Duodenal mucosa (tissue), 2 donors: ENCODE measurements around the gene KCNK2.
A peak's percentile ranks its signal among the peaks of the same experiment; 100 is the strongest.

Source experiments
- H3K27ac ChIP-seq: one replicate; pipeline ENCODE4 v1.7.0; 2013; ENCODE audit warnings: low read depth, low read length
- H3K27me3 ChIP-seq, 2 donors: one replicate each; pipeline ENCODE4 v1.7.0; 2013; ENCODE audit warnings: low read length in 2 of 2, control low read depth in 1 of 2; ENCODE audit not compliant: insufficient read depth in 2 of 2, control insufficient read depth in 1 of 2
- H3K36me3 ChIP-seq, 2 donors: one replicate each; pipeline ENCODE4 v1.7.0; 2013; ENCODE audit warnings: low read length in 2 of 2, control low read depth in 1 of 2; ENCODE audit not compliant: insufficient read depth in 2 of 2, control insufficient read depth in 1 of 2
- H3K4me1 ChIP-seq, 2 donors: one replicate each; pipeline ENCODE4 v1.7.0; 2013; ENCODE audit warnings: low read length in 2 of 2, control low read depth in 1 of 2; ENCODE audit not compliant: insufficient read depth in 2 of 2, control insufficient read depth in 1 of 2
- H3K4me3 ChIP-seq, 2 donors: one replicate each; pipeline ENCODE4 v1.7.0; 2013; ENCODE audit warnings: low read length in 2 of 2, low read depth in 1 of 2
- H3K9ac ChIP-seq, 2 donors: one replicate each; pipeline ENCODE4 v1.7.0; 2013; ENCODE audit warnings: low read length in 2 of 2, low read depth in 1 of 2
- H3K9me3 ChIP-seq, 2 donors: one replicate each; pipeline ENCODE4 v1.7.0; 2013; ENCODE audit warnings: low read length in 2 of 2, control low read depth in 1 of 2; ENCODE audit not compliant: control insufficient read depth in 1 of 2

The KCNK2 gene

GRCh38 chr1:215082532-215083382, at the start of gene KCNK2:
TSS of gene KCNK2 (plus strand) at chr1:215082737. CDS start at chr1:215083386, 649 bp downstream.
- no peak within 1 kb of the TSS for H3K27ac ChIP-seq
- no peaks in the 10 kb centered on the region for H3K36me3 ChIP-seq
- peaks cover 16 to 34% of the 10 kb centered on the region in 2 donors for H3K27me3 ChIP-seq
- no peaks in the 10 kb centered on the region for H3K4me1 ChIP-seq
- no peaks in the 10 kb centered on the region for H3K9me3 ChIP-seq
- no peak within 1 kb of the TSS for H3K9ac ChIP-seq
- H3K4me3 ChIP-seq: peak within 1 kb of the TSS; percentile 19 to 21

- no peaks in the 10 kb centered on the region for H3K36me3 ChIP-seq
- no peak overlapping the region for H3K4me3 ChIP-seq
- H3K4me1 ChIP-seq: no peaks in the 10 kb centered on the region
- no peaks in the 10 kb centered on the region for H3K27me3 ChIP-seq
- no peaks in the 10 kb centered on the region for H3K9me3 ChIP-seq
- H3K9ac ChIP-seq: no peak overlapping the region
- no peak overlapping the region for H3K27ac ChIP-seq
Measured at GRCh38 chr1:215032911-215033526, 49.5 kb upstream of the KCNK2 start.

GRCh38 chr1:215040190-215040589, 42.3 kb upstream of the KCNK2 start:
- no peaks in the 10 kb centered on the region for H3K4me1 ChIP-seq
- no peak overlapping the region for H3K9ac ChIP-seq
- H3K27me3 ChIP-seq: no peaks in the 10 kb centered on the region
- H3K27ac ChIP-seq: no peak overlapping the region
- H3K36me3 ChIP-seq: no peaks in the 10 kb centered on the region
- H3K4me3 ChIP-seq: no peak overlapping the region
- H3K9me3 ChIP-seq: no peaks in the 10 kb centered on the region

GRCh38 chr1:215043401-215043800, 39.1 kb upstream of the KCNK2 start:
- Histone ChIP-seq H3K27me3 (no peaks in the 10 kb centered on the region), H3K36me3 (no peaks in the 10 kb centered on the region), H3K9ac (no peak overlapping the region), H3K9me3 (no peaks in the 10 kb centered on the region), H3K27ac (no peak overlapping the region), H3K4me3 (no peak overlapping the region), H3K4me1 (no peaks in the 10 kb centered on the region)

- Histone ChIP-seq H3K27me3 (no peaks in the 10 kb centered on the region), H3K4me1 (no peaks in the 10 kb centered on the region), H3K4me3 (no peak overlapping the region), H3K9me3 (no peaks in the 10 kb centered on the region), H3K36me3 (no peaks in the 10 kb centered on the region), H3K27ac (no peak overlapping the region), H3K9ac (no peak overlapping the region)
Measured at GRCh38 chr1:215044151-215044550, 38.4 kb upstream of the KCNK2 start.

- Histone ChIP-seq H3K9ac (no peak overlapping the region), H3K9me3 (no peaks in the 10 kb centered on the region), H3K4me3 (no peak overlapping the region), H3K27ac (no peak overlapping the region), H3K36me3 (no peaks in the 10 kb centered on the region), H3K27me3 (no peaks in the 10 kb centered on the region), H3K4me1 (no peaks in the 10 kb centered on the region)
Measured at GRCh38 chr1:215045698-215046308, 36.7 kb upstream of the KCNK2 start.

GRCh38 chr1:215052256-215053015, 30.1 kb upstream of the KCNK2 start:
- Histone ChIP-seq H3K4me1 (no peaks in the 10 kb centered on the region), H3K4me3 (no peak overlapping the region), H3K9me3 (no peaks in the 10 kb centered on the region), H3K27ac (no peak overlapping the region), H3K27me3 (no peaks in the 10 kb centered on the region), H3K9ac (no peak overlapping the region), H3K36me3 (no peaks in the 10 kb centered on the region)

- H3K9me3 ChIP-seq: no peaks in the 10 kb centered on the region
- H3K9ac ChIP-seq: no peak overlapping the region
- H3K36me3 ChIP-seq: no peaks in the 10 kb centered on the region
- no peaks in the 10 kb centered on the region for H3K27me3 ChIP-seq
- H3K4me3 ChIP-seq: no peak overlapping the region
- H3K27ac ChIP-seq: no peak overlapping the region
- H3K4me1 ChIP-seq: no peaks in the 10 kb centered on the region
Measured at GRCh38 chr1:215054266-215054665, 28.3 kb upstream of the KCNK2 start.

- no peaks in the 10 kb centered on the region for H3K9me3 ChIP-seq
- H3K27me3 ChIP-seq: no peaks in the 10 kb centered on the region
- H3K4me1 ChIP-seq: no peaks in the 10 kb centered on the region
- no peak overlapping the region for H3K9ac ChIP-seq
- no peaks in the 10 kb centered on the region for H3K36me3 ChIP-seq
- H3K27ac ChIP-seq: no peak overlapping the region
- H3K4me3 ChIP-seq: no peak overlapping the region
Measured at GRCh38 chr1:215055281-215055935, 27.1 kb upstream of the KCNK2 start.
